H9 (cell line): ENCODE results near the gene MYMK. TPM values are rescaled to one million over a fixed set of nuclear protein-coding genes. Genes with fewer than 3 reads are reported as not detected.

Source experiments
- DNase-seq: peaks from one replicate; pipeline ENCODE4 v3.0.0-alpha.2; 2017
- H2AFZ ChIP-seq: one replicate; pipeline ENCODE4 v1.6.1; 2013; ENCODE audit warnings: mild to moderate bottlenecking, low read length, control low read depth, moderate library complexity
- H2AK5ac ChIP-seq: 2 replicates; pipeline ENCODE4 v1.6.1; 2013; ENCODE audit warnings: low read length, control low read depth, mixed read lengths; ENCODE audit not compliant: insufficient read length
- H2BK120ac ChIP-seq: one replicate; pipeline ENCODE4 v1.6.1; 2013; ENCODE audit warnings: low read depth, mild to moderate bottlenecking, low read length, control low read depth, inconsistent platforms; ENCODE audit not compliant: poor library complexity, severe bottlenecking
- H2BK12ac ChIP-seq: 2 replicates; pipeline ENCODE4 v1.6.1; 2013; ENCODE audit warnings: low read length, control low read depth, mixed read lengths, low read depth; ENCODE audit not compliant: insufficient read length
- H2BK15ac ChIP-seq: 2 replicates; pipeline ENCODE4 v1.6.1; 2013; ENCODE audit warnings: low read depth, low read length, control low read depth
- H2BK20ac ChIP-seq: one replicate; pipeline ENCODE4 v1.6.1; 2013; ENCODE audit warnings: low read depth, mild to moderate bottlenecking, low read length, control low read depth, inconsistent platforms; ENCODE audit not compliant: poor library complexity, severe bottlenecking
- H2BK5ac ChIP-seq: 2 replicates; pipeline ENCODE4 v1.6.1; 2013; ENCODE audit warnings: low read length, control low read depth, mixed read lengths; ENCODE audit not compliant: insufficient read length
- H3K14ac ChIP-seq: 2 replicates; pipeline ENCODE4 v1.6.1; 2013; ENCODE audit warnings: low read length, control low read depth; ENCODE audit not compliant: insufficient read depth
- H3K18ac ChIP-seq: 2 replicates; pipeline ENCODE4 v1.6.1; 2013; ENCODE audit warnings: low read depth, mild to moderate bottlenecking, mixed read lengths, low read length, control low read depth; ENCODE audit not compliant: insufficient read length
- H3K23ac ChIP-seq: 2 replicates; pipeline ENCODE4 v1.6.1; 2013; ENCODE audit warnings: low read length, control low read depth, mixed read lengths, low read depth; ENCODE audit not compliant: insufficient read length
- H3K23me2 ChIP-seq: 2 replicates; pipeline ENCODE4 v1.6.1; 2013; ENCODE audit warnings: low read depth, mild to moderate bottlenecking, mixed read lengths, low read length, control low read depth; ENCODE audit not compliant: insufficient read length, poor library complexity, severe bottlenecking
- H3K27ac ChIP-seq: 2 replicates; pipeline ENCODE4 v1.5.1; 2013; ENCODE audit warnings: low read length, control low read depth, mixed read lengths, low read depth; ENCODE audit not compliant: insufficient read length
- H3K27me3 ChIP-seq: 2 replicates; pipeline ENCODE4 v1.6.1; 2013; ENCODE audit warnings: low read length, control low read depth, inconsistent platforms; ENCODE audit not compliant: insufficient read depth
- H3K4ac ChIP-seq: 2 replicates; pipeline ENCODE4 v1.6.1; 2013; ENCODE audit warnings: low read depth, mild to moderate bottlenecking, control low read depth, inconsistent platforms, low read length, moderate library complexity
- H3K4me1 ChIP-seq: 2 replicates; pipeline ENCODE4 v1.6.1; 2013; ENCODE audit warnings: low read length, control low read depth, inconsistent platforms; ENCODE audit not compliant: insufficient read depth
- H3K4me2 ChIP-seq: 2 replicates; pipeline ENCODE4 v1.6.1; 2013; ENCODE audit warnings: low read length, control low read depth, mixed read lengths; ENCODE audit not compliant: insufficient read length, insufficient read depth
- H3K56ac ChIP-seq: 2 replicates; pipeline ENCODE4 v1.6.1; 2013; ENCODE audit warnings: low read depth, mild to moderate bottlenecking, mixed read lengths, low read length, control low read depth; ENCODE audit not compliant: insufficient read length
- H3K79me1 ChIP-seq: 2 replicates; pipeline ENCODE4 v1.6.1; 2013; ENCODE audit warnings: low read depth, mild to moderate bottlenecking, moderate library complexity, low read length, control low read depth, inconsistent platforms; ENCODE audit not compliant: insufficient read depth, poor library complexity, severe bottlenecking
- H3K79me2 ChIP-seq: 2 replicates; pipeline ENCODE4 v1.6.1; 2013; ENCODE audit warnings: low read length, control low read depth, inconsistent platforms; ENCODE audit not compliant: insufficient read depth
- H3K9ac ChIP-seq: 2 replicates; pipeline ENCODE4 v1.6.1; 2013; ENCODE audit warnings: low read length, control low read depth, mixed read lengths; ENCODE audit not compliant: insufficient read length; ENCODE audit errors: extremely low read depth
- H3K9me3 ChIP-seq: one replicate; pipeline ENCODE4 v1.6.1; 2013; ENCODE audit warnings: low read depth, low read length, inconsistent platforms; ENCODE audit not compliant: control insufficient read depth
- H3T11ph ChIP-seq: one replicate; pipeline ENCODE4 v1.6.1; 2013; ENCODE audit warnings: mild to moderate bottlenecking, low read length, control low read depth, inconsistent platforms
- H4K20me1 ChIP-seq: one replicate; pipeline ENCODE4 v1.6.1; 2013; ENCODE audit not compliant: control insufficient read depth, insufficient read length, insufficient read depth
- H4K5ac ChIP-seq: 2 replicates; pipeline ENCODE4 v1.6.1; 2013; ENCODE audit warnings: low read depth, mild to moderate bottlenecking, mixed read lengths, low read length, control low read depth; ENCODE audit not compliant: insufficient read length
- H4K8ac ChIP-seq: replicated peaks from 2 replicates; pipeline ENCODE4 v1.6.1; 2013; ENCODE audit warnings: low read length, control low read depth, mixed read lengths, low read depth; ENCODE audit not compliant: insufficient read length
- H4K91ac ChIP-seq: 2 replicates; pipeline ENCODE4 v1.6.1; 2013; ENCODE audit warnings: low read depth, mild to moderate bottlenecking, moderate library complexity, mixed read lengths, low read length, control low read depth; ENCODE audit not compliant: insufficient read length
- H3K27ac Mint-ChIP-seq, 3 experiments: 2 replicates in 2 of 3; 3 replicates in 1 of 3; pipeline ENCODE4 v1.8.0; 2020 to 2021; ENCODE audit warnings: mixed read lengths in 3 of 3, mild to moderate bottlenecking in 1 of 3, moderate library complexity in 1 of 3
- H3K27me3 Mint-ChIP-seq: 2 replicates; pipeline ENCODE4 v1.8.0; 2021; ENCODE audit warnings: low read depth, mild to moderate bottlenecking, moderate library complexity, mixed read lengths
- H3K36me3 Mint-ChIP-seq, 3 experiments: 2 replicates in 2 of 3; 3 replicates in 1 of 3; pipeline ENCODE4 v1.8.0; 2020 to 2021; ENCODE audit warnings: low read depth in 3 of 3, mixed read lengths in 3 of 3; ENCODE audit not compliant: insufficient read depth in 1 of 3
- H3K4me1 Mint-ChIP-seq, 2 experiments: 2 replicates each; pipeline ENCODE4 v1.8.0; 2020; ENCODE audit warnings: mixed read lengths in 2 of 2
- H3K4me3 Mint-ChIP-seq, 2 experiments: 2 replicates in 1 of 2; 3 replicates in 1 of 2; pipeline ENCODE4 v1.8.0; 2020 to 2021; ENCODE audit warnings: mild to moderate bottlenecking in 2 of 2, mixed read lengths in 2 of 2, moderate library complexity in 1 of 2
- H3K9me3 Mint-ChIP-seq, 2 experiments: 2 replicates in 1 of 2; 3 replicates in 1 of 2; pipeline ENCODE4 v1.8.0; 2020; ENCODE audit warnings: mild to moderate bottlenecking in 2 of 2, mixed read lengths in 2 of 2, moderate library complexity in 1 of 2
- WGBS: extraction: QIAGEN DNeasy Blood & Tissue Kit; methylation state at CpG from one replicate; pipeline ENCODE4 v1.1.7; 2013; ENCODE audit warnings: missing lambda C conversion rate, low lambda C conversion rate, mixed read lengths; ENCODE audit not compliant: insufficient read length; ENCODE audit errors: extremely low coverage; 5-methylcytosine and 5-hydroxymethylcytosine counted together
- total RNA-seq: library from RNA; stranded (reverse); gene quantifications from 2 replicates; pipeline ENCODE4 v1.2.1, GENCODE V29; 2021
- TF ChIP-seq, protein P1 (sequence below): fragments of 200-600 bp; sonication (generic); conservative IDR thresholded peaks from 3 replicates; pipeline ENCODE4 v1.8.0; 2021; ENCODE audit warnings: antibody characterized with exemption, mild to moderate bottlenecking

MYMK gene
- total RNA-seq, 1 experiment from 2014 or later = not detected

DNA sequence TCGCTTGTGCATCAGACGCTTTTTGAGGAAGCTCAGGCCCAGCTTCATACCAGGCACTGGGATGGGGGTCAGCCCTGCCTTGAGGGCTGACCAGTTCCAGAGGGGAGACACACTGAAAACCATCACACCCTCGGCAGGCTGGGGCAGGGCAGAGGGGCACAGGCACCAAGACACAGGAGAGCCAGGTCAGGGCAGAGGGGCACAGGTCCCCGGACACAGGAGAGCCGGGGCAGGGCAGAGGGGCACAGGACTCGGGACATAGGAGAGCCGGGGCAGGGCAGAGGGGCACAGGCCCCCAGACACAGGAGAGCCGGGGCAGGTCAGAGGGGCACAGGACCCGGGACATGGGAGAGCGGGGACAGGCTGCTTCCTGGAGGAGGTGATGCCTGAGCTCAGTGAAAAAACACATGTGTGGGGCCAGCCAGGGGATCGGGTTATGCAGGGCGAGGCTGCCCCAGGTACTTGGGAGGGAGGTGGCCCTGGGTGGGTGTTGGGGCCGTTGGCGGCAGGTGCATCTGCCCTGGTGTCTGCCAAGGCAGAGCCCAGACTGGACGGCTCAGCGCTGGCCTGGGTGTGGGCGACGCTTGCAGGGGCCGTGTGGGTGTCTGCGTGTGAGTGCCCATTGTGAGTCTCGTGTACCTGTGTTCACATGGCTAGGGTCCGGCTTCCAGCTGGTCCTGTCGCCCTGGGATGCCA is 30.8 kb downstream of the MYMK start:
- Mint-ChIP-seq H3K27ac (no peak overlapping the region), H3K36me3 (no peaks in the 10 kb centered on the region), H3K4me3 (no peak overlapping the region), H3K4me1 (no peaks in the 10 kb centered on the region), H3K9me3 (0 out of 5 replicates have a peak, but pooled peaks cover 0 to 2% of the 10 kb centered on the region in 2 experiments), H3K27me3 (peaks cover 7% of the 10 kb centered on the region)
- Histone ChIP-seq H3K23me2 (no peaks in the 10 kb centered on the region), H3K23ac (no peak overlapping the region), H4K20me1 (no peaks in the 10 kb centered on the region), H2BK5ac (no peak overlapping the region), H2BK12ac (no peak overlapping the region), H2AK5ac (no peak overlapping the region), H3K9me3 (no peaks in the 10 kb centered on the region), H2AFZ (no peak overlapping the region), H2BK15ac (no peak overlapping the region), H2BK120ac (no peak overlapping the region), H3T11ph (no peak overlapping the region), H4K91ac (no peak overlapping the region), H3K14ac (no peak overlapping the region), H2BK20ac (no peak overlapping the region), H3K9ac (no peak overlapping the region), H4K8ac (no peak overlapping the region), H3K27me3 (no peaks in the 10 kb centered on the region), H4K5ac (no peak overlapping the region), H3K79me1 (no peaks in the 10 kb centered on the region), H3K4me1 (no peaks in the 10 kb centered on the region), H3K18ac (no peak overlapping the region), H3K56ac (no peak overlapping the region), H3K27ac (no peak overlapping the region), H3K4me2 (no peak overlapping the region), H3K79me2 (no peaks in the 10 kb centered on the region), H3K4ac (no peak overlapping the region)
- whole genome bisulfite sequencing = no CpG with 5 or more reads among the region's 23 CpGs
- TF ChIP-seq, protein P1, sequence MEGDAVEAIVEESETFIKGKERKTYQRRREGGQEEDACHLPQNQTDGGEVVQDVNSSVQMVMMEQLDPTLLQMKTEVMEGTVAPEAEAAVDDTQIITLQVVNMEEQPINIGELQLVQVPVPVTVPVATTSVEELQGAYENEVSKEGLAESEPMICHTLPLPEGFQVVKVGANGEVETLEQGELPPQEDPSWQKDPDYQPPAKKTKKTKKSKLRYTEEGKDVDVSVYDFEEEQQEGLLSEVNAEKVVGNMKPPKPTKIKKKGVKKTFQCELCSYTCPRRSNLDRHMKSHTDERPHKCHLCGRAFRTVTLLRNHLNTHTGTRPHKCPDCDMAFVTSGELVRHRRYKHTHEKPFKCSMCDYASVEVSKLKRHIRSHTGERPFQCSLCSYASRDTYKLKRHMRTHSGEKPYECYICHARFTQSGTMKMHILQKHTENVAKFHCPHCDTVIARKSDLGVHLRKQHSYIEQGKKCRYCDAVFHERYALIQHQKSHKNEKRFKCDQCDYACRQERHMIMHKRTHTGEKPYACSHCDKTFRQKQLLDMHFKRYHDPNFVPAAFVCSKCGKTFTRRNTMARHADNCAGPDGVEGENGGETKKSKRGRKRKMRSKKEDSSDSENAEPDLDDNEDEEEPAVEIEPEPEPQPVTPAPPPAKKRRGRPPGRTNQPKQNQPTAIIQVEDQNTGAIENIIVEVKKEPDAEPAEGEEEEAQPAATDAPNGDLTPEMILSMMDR = no peak
- DNase-seq = no peak
